ENCODE measurements around the gene TRANK1. TPM values are rescaled to one million over a fixed set of nuclear protein-coding genes. Genes with fewer than 3 reads are reported as not detected.

Gene TRANK1
- total and polyA plus RNA-seq, 2 of the 4 experiments (the other 2 are of a cell fraction), result 7.9 to 12.7 TPM

DNA sequence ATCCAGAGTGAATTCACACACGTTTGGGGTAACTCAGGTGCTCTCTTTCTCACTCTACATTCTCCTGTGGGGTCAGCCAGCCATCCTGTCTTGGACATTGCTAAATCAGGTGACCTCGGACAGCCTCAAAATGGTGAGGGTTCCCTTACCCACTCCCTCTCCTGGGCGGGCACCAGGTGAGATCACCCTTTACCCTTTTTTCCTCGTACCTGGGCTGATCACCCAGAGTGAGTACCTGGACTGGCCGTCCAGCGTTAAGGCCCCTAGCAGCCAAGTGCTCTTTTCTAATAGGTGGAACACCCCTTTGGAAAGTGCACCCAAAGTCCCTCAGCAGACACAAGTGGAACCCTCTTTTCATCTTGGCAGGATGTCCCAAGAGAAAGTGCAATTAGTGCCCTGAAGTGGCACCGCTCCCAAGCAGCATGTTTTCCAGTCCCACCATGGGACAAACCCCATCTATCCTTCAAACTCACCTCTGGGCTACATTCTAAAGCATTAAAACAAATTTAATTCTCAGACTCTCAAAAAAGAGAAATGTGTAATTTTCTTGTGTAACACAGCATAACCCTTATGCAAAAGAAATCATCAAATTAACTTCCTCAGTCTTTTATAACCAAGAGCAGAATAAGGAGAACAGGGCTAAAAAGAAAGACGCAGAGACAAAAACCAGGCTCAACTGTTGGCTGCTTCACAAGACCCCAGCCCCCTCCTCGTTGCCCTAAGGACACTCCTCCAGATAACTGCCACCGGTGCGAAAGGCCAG lies 20.7 kb downstream of the TRANK1 start:
- ATAC-seq (ENCODE audit: low read depth) (no peak), DNase-seq (no peak)
- H2AK5ac ChIP-seq (ENCODE audit: low read depth, low read length), result no peak overlapping the region
- no peak overlapping the region for H3K9ac ChIP-seq (ENCODE audit: low read depth, low read length)
- no peaks in the 10 kb centered on the region for H3K4me1 ChIP-seq (ENCODE audit: control insufficient read depth, insufficient read depth, low read length)
- no peaks in the 10 kb centered on the region for H3K27me3 ChIP-seq (ENCODE audit: control insufficient read depth, insufficient read depth, low read length)
- no peak overlapping the region for H3K56ac ChIP-seq (ENCODE audit: extremely low read depth, insufficient read depth, low read length)
- no peak overlapping the region for H2AK9ac ChIP-seq (replicated peaks; ENCODE audit: low read depth, low read length, poor library complexity)
- H2BK15ac ChIP-seq (ENCODE audit: low read depth, low read length), result no peak overlapping the region
- no peak overlapping the region for H2BK20ac ChIP-seq (ENCODE audit: low read depth, low read length)
- no peak overlapping the region for H2BK5ac ChIP-seq (ENCODE audit: low read depth, low read length, poor library complexity, severe bottlenecking)
- ChIA-PET CTCF (interaction anchor here (1.6 kb wide), 1 partner anchor 55 kb away, joined by 3 read pairs; no protein-coding TSS in a partner anchor), POLR2A (ENCODE audit: unreplicated experiment) (no interaction called here)
- peaks cover 3% of the 10 kb centered on the region for H3K9me1 ChIP-seq (ENCODE audit: insufficient read depth, low read length)
- no TSS peak for BruUV-seq (replicated peaks)
- in situ Hi-C loops (cut with MboI; ENCODE audit: low sequenced_read_pairs), result no loop called here
- no peak overlapping the region for H2BK120ac ChIP-seq (ENCODE audit: low read depth, low read length)
- no peaks in the 10 kb centered on the region for H3K36me3 ChIP-seq (ENCODE audit: control insufficient read depth, insufficient read depth, low read length)
- H3K4ac ChIP-seq (ENCODE audit: low read depth, low read length), result no peak overlapping the region
- H4K5ac ChIP-seq (ENCODE audit: low read depth, low read length), result no peak overlapping the region
- WGBS, 2 experiments (ENCODE audit: extremely low coverage in 2 of 2, insufficient read length in 1 of 2), result 90% methylated on average over 4 of the region's 11 CpGs; no CpG with 5 or more reads in 1 of the 2 experiments
- no peak overlapping the region for H3K18ac ChIP-seq (ENCODE audit: low read depth, low read length)
- H3K14ac ChIP-seq (replicated peaks; ENCODE audit: low read depth, low read length), result no peak overlapping the region
- H3K23ac ChIP-seq (ENCODE audit: low read depth, low read length), result no peak overlapping the region
- H4K8ac ChIP-seq (ENCODE audit: low read depth in 2 of 2, low read length in 2 of 2), result no peak overlapping the region
- no peaks in the 10 kb centered on the region for H4K20me1 ChIP-seq (ENCODE audit: insufficient read depth, low read length)
- no peak for TF ChIP-seq FOS (IDR thresholded peaks at IDR 0.05; ENCODE audit: low read depth, low read length)
- no peak for TF ChIP-seq MAFK (IDR thresholded peaks at IDR 0.05; ENCODE audit: low read depth, low read length)
- no peak for TF ChIP-seq NFE2L2 (IDR thresholded peaks at IDR 0.05; ENCODE audit: low read depth, low read length)
- TF ChIP-seq CHD1 (IDR thresholded peaks at IDR 0.05; ENCODE audit: low read depth, low read length), result no peak
- TF ChIP-seq MXI1 (IDR thresholded peaks at IDR 0.05; ENCODE audit: borderline replicate concordance, low read depth, low read length), result no peak
- TF ChIP-seq SMC3 (IDR thresholded peaks at IDR 0.05; ENCODE audit: low read depth, low read length), result no peak
- no peak for TF ChIP-seq RFX5 (IDR thresholded peaks at IDR 0.05; ENCODE audit: low read depth, low read length)
- TF ChIP-seq, protein P1, sequence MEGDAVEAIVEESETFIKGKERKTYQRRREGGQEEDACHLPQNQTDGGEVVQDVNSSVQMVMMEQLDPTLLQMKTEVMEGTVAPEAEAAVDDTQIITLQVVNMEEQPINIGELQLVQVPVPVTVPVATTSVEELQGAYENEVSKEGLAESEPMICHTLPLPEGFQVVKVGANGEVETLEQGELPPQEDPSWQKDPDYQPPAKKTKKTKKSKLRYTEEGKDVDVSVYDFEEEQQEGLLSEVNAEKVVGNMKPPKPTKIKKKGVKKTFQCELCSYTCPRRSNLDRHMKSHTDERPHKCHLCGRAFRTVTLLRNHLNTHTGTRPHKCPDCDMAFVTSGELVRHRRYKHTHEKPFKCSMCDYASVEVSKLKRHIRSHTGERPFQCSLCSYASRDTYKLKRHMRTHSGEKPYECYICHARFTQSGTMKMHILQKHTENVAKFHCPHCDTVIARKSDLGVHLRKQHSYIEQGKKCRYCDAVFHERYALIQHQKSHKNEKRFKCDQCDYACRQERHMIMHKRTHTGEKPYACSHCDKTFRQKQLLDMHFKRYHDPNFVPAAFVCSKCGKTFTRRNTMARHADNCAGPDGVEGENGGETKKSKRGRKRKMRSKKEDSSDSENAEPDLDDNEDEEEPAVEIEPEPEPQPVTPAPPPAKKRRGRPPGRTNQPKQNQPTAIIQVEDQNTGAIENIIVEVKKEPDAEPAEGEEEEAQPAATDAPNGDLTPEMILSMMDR (conservative IDR thresholded peaks at IDR 0.05; ENCODE audit: low read depth, low read length), result no peak
- no peak overlapping the region for H4K91ac ChIP-seq (ENCODE audit: insufficient read depth, low read depth, low read length)
- no peak overlapping the region for H3K4me2 ChIP-seq (ENCODE audit: low read depth, low read length)
- no peak overlapping the region for H2AFZ ChIP-seq (replicated peaks; ENCODE audit: low read length, poor library complexity)
- no peak overlapping the region for H3K4me3 ChIP-seq (ENCODE audit: insufficient read depth, low read depth, low read length)
- H3K9me3 ChIP-seq (ENCODE audit: control insufficient read depth, insufficient read depth, low read length), result 0 out of 2 replicates have a peak, but pooled peaks cover 4% of the 10 kb centered on the region
- dilution Hi-C loops (cut with HindIII; ENCODE audit: low sequenced_read_pairs, unreplicated experiment), result no loop called here
- intact Hi-C loops (cut with micrococcal nuclease), result no loop called here
- no peak overlapping the region for H3K27ac ChIP-seq (ENCODE audit: insufficient read depth, low read length)
- no peaks in the 10 kb centered on the region for H3K79me1 ChIP-seq (ENCODE audit: low read depth in 1 of 2, low read length in 2 of 2)

All from IMR-90 (cell line).